ENCODE measurements around the gene ZSCAN12. TPM values are rescaled to one million over a fixed set of nuclear protein-coding genes. Genes with fewer than 3 reads are reported as not detected.

Gene ZSCAN12
- total and polyA plus RNA-seq, 2 of the 13 experiments (the other 11 are each of a cell fraction or from before 2014, with no cell fraction given): 2.8 to 8.9 TPM

GRCh38 chr6:28349892-28350737 is 49.4 kb downstream of the ZSCAN12 start, which contains the start of gene ZKSCAN3 (continued):
- TF ChIP-seq, protein P1, sequence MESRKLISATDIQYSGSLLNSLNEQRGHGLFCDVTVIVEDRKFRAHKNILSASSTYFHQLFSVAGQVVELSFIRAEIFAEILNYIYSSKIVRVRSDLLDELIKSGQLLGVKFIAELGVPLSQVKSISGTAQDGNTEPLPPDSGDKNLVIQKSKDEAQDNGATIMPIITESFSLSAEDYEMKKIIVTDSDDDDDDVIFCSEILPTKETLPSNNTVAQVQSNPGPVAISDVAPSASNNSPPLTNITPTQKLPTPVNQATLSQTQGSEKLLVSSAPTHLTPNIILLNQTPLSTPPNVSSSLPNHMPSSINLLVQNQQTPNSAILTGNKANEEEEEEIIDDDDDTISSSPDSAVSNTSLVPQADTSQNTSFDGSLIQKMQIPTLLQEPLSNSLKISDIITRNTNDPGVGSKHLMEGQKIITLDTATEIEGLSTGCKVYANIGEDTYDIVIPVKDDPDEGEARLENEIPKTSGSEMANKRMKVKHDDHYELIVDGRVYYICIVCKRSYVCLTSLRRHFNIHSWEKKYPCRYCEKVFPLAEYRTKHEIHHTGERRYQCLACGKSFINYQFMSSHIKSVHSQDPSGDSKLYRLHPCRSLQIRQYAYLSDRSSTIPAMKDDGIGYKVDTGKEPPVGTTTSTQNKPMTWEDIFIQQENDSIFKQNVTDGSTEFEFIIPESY (CRISPR knock-in tag; IDR thresholded peaks at IDR 0.05): peak; percentile 17; the same call in 1 of the 2 replicates
- peak; percentile 87; the same call in 1 of the 2 replicates for TF ChIP-seq SMAD3 (CRISPR knock-in tag; IDR thresholded peaks at IDR 0.05)
- no peak for TF ChIP-seq U2AF2 (IDR thresholded peaks at IDR 0.05; ENCODE audit: low read depth, low read length)
- TF ChIP-seq TMF1 (CRISPR knock-in tag; IDR thresholded peaks at IDR 0.05; ENCODE audit: low read depth): 0 out of 2 replicates have a peak, but pooled peaks have one; percentile 53
- TF ChIP-seq POLR2G (IDR thresholded peaks at IDR 0.05; ENCODE audit: low read depth, low read length): peak; percentile 91
- no peak for TF ChIP-seq ZBTB49 (CRISPR knock-in tag; IDR thresholded peaks at IDR 0.05; ENCODE audit: borderline replicate concordance)
- peak; percentile 91; the same call in 1 of the 2 replicates for TF ChIP-seq ZNF619 (CRISPR knock-in tag; IDR thresholded peaks at IDR 0.05)
- TF ChIP-seq, protein P2, sequence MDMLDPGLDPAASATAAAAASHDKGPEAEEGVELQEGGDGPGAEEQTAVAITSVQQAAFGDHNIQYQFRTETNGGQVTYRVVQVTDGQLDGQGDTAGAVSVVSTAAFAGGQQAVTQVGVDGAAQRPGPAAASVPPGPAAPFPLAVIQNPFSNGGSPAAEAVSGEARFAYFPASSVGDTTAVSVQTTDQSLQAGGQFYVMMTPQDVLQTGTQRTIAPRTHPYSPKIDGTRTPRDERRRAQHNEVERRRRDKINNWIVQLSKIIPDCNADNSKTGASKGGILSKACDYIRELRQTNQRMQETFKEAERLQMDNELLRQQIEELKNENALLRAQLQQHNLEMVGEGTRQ (IDR thresholded peaks at IDR 0.05; ENCODE audit: low read depth, low read length): no peak
- TF ChIP-seq, protein P2 (CRISPR knock-in tag; IDR thresholded peaks at IDR 0.05; ENCODE audit: borderline replicate concordance): no peak
- TF ChIP-seq ZNF792 (CRISPR knock-in tag; IDR thresholded peaks at IDR 0.05): peak; percentile 84; the same call in 1 of the 2 replicates
- peak; percentile 94 for TF ChIP-seq ZNF350 (CRISPR knock-in tag; IDR thresholded peaks at IDR 0.05; ENCODE audit: borderline replicate concordance, low read depth)
- TF ChIP-seq SPEN (CRISPR knock-in tag; IDR thresholded peaks at IDR 0.05; ENCODE audit: low read depth): peak; percentile 91
- TF ChIP-seq ZNF296 (CRISPR knock-in tag; conservative IDR thresholded peaks at IDR 0.05): peak; percentile 87
- peak; percentile 99 for TF ChIP-seq ZNF501 (CRISPR knock-in tag; IDR thresholded peaks at IDR 0.05)
- peak; percentile 89 for TF ChIP-seq ZGPAT (CRISPR knock-in tag; IDR thresholded peaks at IDR 0.05)
- TF ChIP-seq ZNF225 (CRISPR knock-in tag; IDR thresholded peaks at IDR 0.05): peak; percentile 93; the same call in 1 of the 2 replicates
- TF ChIP-seq NFKBIZ (CRISPR knock-in tag; IDR thresholded peaks at IDR 0.05): no peak
- 0 out of 4 replicates have a peak, but pooled peaks of 1 of the 2 experiments have one; percentile 33 for TF ChIP-seq NR2F1 (CRISPR knock-in tag; IDR thresholded peaks at IDR 0.05)
- 0 out of 2 replicates have a peak, but pooled peaks have one; percentile 19 for TF ChIP-seq CTCF (CRISPR knock-in tag; IDR thresholded peaks at IDR 0.05)

Data from HepG2 (cell line).